ENCODE data around the gene FADS2. TPM values are rescaled to one million over a fixed set of nuclear protein-coding genes. Genes with fewer than 3 reads are reported as not detected.

Gene FADS2
- polyA plus RNA-seq, 1 donor from 2014 or later, result 145 TPM

DNA sequence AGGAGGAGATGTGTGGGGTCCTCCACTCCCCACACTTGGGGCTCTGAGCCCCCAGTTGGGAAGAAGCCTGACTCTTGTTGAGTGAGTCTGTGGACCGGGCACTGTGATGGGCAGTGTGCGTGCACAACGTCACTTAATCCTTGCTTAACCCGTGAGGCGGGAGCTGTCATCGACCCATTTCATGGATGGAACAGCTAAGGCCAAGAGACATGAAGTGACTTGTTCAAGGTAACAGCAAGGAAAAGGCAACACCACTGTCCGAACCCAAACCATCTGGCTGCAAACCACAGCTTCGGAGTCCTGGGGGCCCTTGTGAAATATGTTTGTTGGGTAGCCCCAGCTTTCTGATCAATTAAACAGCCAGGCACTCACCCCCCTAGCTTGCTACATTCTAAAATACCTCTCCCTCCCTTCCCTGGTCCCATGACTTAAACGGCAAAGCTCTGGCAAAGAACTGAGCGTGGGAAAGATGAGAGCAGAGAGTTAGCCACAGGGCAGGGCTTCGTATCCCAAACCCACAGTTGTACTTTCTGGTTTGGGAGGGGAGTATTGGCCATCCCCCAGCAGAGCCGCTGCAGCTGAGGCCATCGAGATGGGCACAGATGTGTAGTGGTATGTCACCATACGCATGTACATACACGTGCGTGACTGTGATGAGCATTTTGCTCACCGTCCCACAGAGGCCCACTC lies 26.3 kb downstream of the FADS2 start:
- Histone ChIP-seq H3K4me3 (ENCODE audit: low read length) (no peak overlapping the region), H3K27ac (ENCODE audit: low read length) (no peak overlapping the region), H3K4me2 (ENCODE audit: low read length) (no peak overlapping the region), H3F3A (ENCODE audit: insufficient read depth, low read length, poor library complexity, severe bottlenecking) (no peaks in the 10 kb centered on the region), H3K9ac (ENCODE audit: low read length) (no peak overlapping the region), H4K20me1 (ENCODE audit: insufficient read depth) (no peaks in the 10 kb centered on the region), H3K9me2 (ENCODE audit: insufficient read depth, low read length) (no peaks in the 10 kb centered on the region), H3K79me2 (replicated peaks; ENCODE audit: insufficient read depth, low read length) (no peaks in the 10 kb centered on the region), H3K36me3 (ENCODE audit: insufficient read depth, low read length) (peaks cover 6% of the 10 kb centered on the region), H3K9me3 (ENCODE audit: low read length) (no peaks in the 10 kb centered on the region), H3K27me3 (ENCODE audit: insufficient read depth, low read depth, low read length) (no peaks in the 10 kb centered on the region), H2AFZ (ENCODE audit: low read depth, low read length) (no peak overlapping the region)
- TF ChIP-seq POLR2AphosphoS5 (IDR thresholded peaks at IDR 0.05) (no peak), TAF1 (IDR thresholded peaks at IDR 0.05; ENCODE audit: low read depth) (no peak), SMC3 (conservative IDR thresholded peaks at IDR 0.05; ENCODE audit: poor library complexity) (no peak), RAD21 (conservative IDR thresholded peaks at IDR 0.05) (no peak), EP300 (conservative IDR thresholded peaks at IDR 0.05; ENCODE audit: poor library complexity, severe bottlenecking) (no peak), EZH2 (IDR thresholded peaks at IDR 0.05; ENCODE audit: borderline replicate concordance, insufficient read depth, low read length, poor library complexity, severe bottlenecking) (no peak), MXI1 (conservative IDR thresholded peaks at IDR 0.05; ENCODE audit: poor library complexity, severe bottlenecking) (no peak)
- TF ChIP-seq, protein P1, sequence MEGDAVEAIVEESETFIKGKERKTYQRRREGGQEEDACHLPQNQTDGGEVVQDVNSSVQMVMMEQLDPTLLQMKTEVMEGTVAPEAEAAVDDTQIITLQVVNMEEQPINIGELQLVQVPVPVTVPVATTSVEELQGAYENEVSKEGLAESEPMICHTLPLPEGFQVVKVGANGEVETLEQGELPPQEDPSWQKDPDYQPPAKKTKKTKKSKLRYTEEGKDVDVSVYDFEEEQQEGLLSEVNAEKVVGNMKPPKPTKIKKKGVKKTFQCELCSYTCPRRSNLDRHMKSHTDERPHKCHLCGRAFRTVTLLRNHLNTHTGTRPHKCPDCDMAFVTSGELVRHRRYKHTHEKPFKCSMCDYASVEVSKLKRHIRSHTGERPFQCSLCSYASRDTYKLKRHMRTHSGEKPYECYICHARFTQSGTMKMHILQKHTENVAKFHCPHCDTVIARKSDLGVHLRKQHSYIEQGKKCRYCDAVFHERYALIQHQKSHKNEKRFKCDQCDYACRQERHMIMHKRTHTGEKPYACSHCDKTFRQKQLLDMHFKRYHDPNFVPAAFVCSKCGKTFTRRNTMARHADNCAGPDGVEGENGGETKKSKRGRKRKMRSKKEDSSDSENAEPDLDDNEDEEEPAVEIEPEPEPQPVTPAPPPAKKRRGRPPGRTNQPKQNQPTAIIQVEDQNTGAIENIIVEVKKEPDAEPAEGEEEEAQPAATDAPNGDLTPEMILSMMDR (IDR thresholded peaks at IDR 0.05; ENCODE audit: poor library complexity, severe bottlenecking), result no peak
- TF ChIP-seq, protein P2, sequence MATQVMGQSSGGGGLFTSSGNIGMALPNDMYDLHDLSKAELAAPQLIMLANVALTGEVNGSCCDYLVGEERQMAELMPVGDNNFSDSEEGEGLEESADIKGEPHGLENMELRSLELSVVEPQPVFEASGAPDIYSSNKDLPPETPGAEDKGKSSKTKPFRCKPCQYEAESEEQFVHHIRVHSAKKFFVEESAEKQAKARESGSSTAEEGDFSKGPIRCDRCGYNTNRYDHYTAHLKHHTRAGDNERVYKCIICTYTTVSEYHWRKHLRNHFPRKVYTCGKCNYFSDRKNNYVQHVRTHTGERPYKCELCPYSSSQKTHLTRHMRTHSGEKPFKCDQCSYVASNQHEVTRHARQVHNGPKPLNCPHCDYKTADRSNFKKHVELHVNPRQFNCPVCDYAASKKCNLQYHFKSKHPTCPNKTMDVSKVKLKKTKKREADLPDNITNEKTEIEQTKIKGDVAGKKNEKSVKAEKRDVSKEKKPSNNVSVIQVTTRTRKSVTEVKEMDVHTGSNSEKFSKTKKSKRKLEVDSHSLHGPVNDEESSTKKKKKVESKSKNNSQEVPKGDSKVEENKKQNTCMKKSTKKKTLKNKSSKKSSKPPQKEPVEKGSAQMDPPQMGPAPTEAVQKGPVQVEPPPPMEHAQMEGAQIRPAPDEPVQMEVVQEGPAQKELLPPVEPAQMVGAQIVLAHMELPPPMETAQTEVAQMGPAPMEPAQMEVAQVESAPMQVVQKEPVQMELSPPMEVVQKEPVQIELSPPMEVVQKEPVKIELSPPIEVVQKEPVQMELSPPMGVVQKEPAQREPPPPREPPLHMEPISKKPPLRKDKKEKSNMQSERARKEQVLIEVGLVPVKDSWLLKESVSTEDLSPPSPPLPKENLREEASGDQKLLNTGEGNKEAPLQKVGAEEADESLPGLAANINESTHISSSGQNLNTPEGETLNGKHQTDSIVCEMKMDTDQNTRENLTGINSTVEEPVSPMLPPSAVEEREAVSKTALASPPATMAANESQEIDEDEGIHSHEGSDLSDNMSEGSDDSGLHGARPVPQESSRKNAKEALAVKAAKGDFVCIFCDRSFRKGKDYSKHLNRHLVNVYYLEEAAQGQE (IDR thresholded peaks at IDR 0.05; ENCODE audit: borderline replicate concordance), result no peak

DNA sequence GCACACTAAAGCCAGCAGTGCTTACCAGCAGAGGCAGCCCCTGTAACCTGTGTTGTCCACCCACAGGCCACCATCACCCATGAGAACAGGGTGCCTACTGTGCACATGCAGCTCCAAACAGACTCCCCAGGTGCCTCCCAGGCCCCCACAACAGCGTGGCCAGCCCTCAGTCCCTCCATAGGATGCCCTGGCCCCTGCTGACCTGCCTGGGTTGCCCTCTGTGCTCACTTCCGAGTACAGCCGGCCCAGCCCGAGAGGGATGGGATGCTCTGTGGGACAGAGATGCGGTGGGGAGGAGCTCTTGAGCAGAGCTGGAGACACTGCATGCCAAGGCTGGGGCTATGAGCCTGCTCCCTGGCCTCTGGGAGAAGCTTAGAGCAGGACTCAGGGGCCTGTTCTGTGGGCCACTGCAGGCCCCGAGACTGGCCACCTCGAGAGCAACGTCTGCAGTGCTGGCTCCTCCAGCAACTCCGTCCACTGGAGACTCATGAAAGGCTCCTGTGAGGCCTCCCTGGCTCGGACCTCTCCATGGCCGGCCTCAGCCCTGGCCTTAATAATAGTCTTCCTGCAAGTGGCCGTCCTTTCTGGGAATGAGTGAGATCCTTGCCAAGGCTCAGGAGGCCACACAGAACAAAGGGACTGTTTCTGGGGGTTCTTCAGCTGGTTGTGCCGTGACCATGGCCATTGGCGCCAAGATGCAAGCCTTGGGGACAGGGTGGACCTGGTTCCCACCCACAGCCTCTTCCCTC lies 27.0 kb downstream of the FADS2 start:
- no peaks in the 10 kb centered on the region for H3K9me3 ChIP-seq (ENCODE audit: low read length)
- H3K4me2 ChIP-seq (ENCODE audit: low read length), result no peak overlapping the region
- H3K4me3 ChIP-seq (ENCODE audit: low read length), result no peak overlapping the region
- no peaks in the 10 kb centered on the region for H3F3A ChIP-seq (ENCODE audit: insufficient read depth, low read length, poor library complexity, severe bottlenecking)
- H3K36me3 ChIP-seq (ENCODE audit: insufficient read depth, low read length), result peaks cover 5% of the 10 kb centered on the region
- no peaks in the 10 kb centered on the region for H3K79me2 ChIP-seq (replicated peaks; ENCODE audit: insufficient read depth, low read length)
- no peaks in the 10 kb centered on the region for H3K9me2 ChIP-seq (ENCODE audit: insufficient read depth, low read length)
- H3K9ac ChIP-seq (ENCODE audit: low read length), result no peak overlapping the region
- TF ChIP-seq, protein P1 (IDR thresholded peaks at IDR 0.05; ENCODE audit: poor library complexity, severe bottlenecking), result no peak
- TF ChIP-seq RAD21 (conservative IDR thresholded peaks at IDR 0.05) (no peak), POLR2AphosphoS5 (IDR thresholded peaks at IDR 0.05) (no peak), EZH2 (IDR thresholded peaks at IDR 0.05; ENCODE audit: borderline replicate concordance, insufficient read depth, low read length, poor library complexity, severe bottlenecking) (no peak), SMC3 (conservative IDR thresholded peaks at IDR 0.05; ENCODE audit: poor library complexity) (no peak), MXI1 (conservative IDR thresholded peaks at IDR 0.05; ENCODE audit: poor library complexity, severe bottlenecking) (no peak), EP300 (conservative IDR thresholded peaks at IDR 0.05; ENCODE audit: poor library complexity, severe bottlenecking) (no peak), TAF1 (IDR thresholded peaks at IDR 0.05; ENCODE audit: low read depth) (no peak)
- TF ChIP-seq, protein P2 (IDR thresholded peaks at IDR 0.05; ENCODE audit: borderline replicate concordance), result no peak
- H3K27ac ChIP-seq (ENCODE audit: low read length), result no peak overlapping the region
- no peaks in the 10 kb centered on the region for H3K27me3 ChIP-seq (ENCODE audit: insufficient read depth, low read depth, low read length)
- no peak overlapping the region for H2AFZ ChIP-seq (ENCODE audit: low read depth, low read length)
- no peaks in the 10 kb centered on the region for H4K20me1 ChIP-seq (ENCODE audit: insufficient read depth)
